HG02678 (cell line): ENCODE results near the gene NELFB.
A peak's percentile ranks its signal among the peaks of the same experiment; 100 is the strongest.

Experiments
- ATAC-seq: cut with Tn5 transposase; IDR thresholded peaks from one replicate; pipeline ENCODE4 v1.9.1; 2021; ENCODE audit warnings: mild to moderate bottlenecking, moderate library complexity; ENCODE audit not compliant: unreplicated experiment

NELFB gene

GRCh38 chr9:137254624-137255447, at the start of gene NELFB:
Gene NELFB (plus strand): TSS chr9:137255327.
- peak; percentile 84 for ATAC-seq

- ATAC-seq, result no peak
Measured at GRCh38 chr9:137206602-137207001, 48.5 kb upstream of the NELFB start.

GRCh38 chr9:137211532-137211931, 43.6 kb upstream of the NELFB start:
- ATAC-seq, result no peak

- no peak for ATAC-seq
Measured at GRCh38 chr9:137212520-137212919, 42.6 kb upstream of the NELFB start.

GRCh38 chr9:137213160-137214060, 41.7 kb upstream of the NELFB start:
- no peak for ATAC-seq

GRCh38 chr9:137214620-137215019, 40.5 kb upstream of the NELFB start:
- ATAC-seq, result no peak

- ATAC-seq, result no peak
Measured at GRCh38 chr9:137215196-137215986, 39.7 kb upstream of the NELFB start.

- ATAC-seq, result no peak
Measured at GRCh38 chr9:137216188-137216965, 38.8 kb upstream of the NELFB start.

- no peak for ATAC-seq
Measured at GRCh38 chr9:137217276-137218211, 37.6 kb upstream of the NELFB start.

- ATAC-seq, result no peak
Measured at GRCh38 chr9:137218212-137218753, 36.8 kb upstream of the NELFB start.

- ATAC-seq, result no peak
Measured at GRCh38 chr9:137218754-137219271, 36.3 kb upstream of the NELFB start.

- no peak for ATAC-seq
Measured at GRCh38 chr9:137219757-137220316, 35.3 kb upstream of the NELFB start.

- no peak for ATAC-seq
Measured at GRCh38 chr9:137220317-137221094, 34.6 kb upstream of the NELFB start.

- no peak for ATAC-seq
Measured at GRCh38 chr9:137221095-137221505, 34.0 kb upstream of the NELFB start.

- ATAC-seq, result no peak
Measured at GRCh38 chr9:137221506-137222111, 33.5 kb upstream of the NELFB start.

- peak; percentile 3 for ATAC-seq
Measured at GRCh38 chr9:137222190-137223077, 32.7 kb upstream of the NELFB start, which contains the start of gene RNF208. Gene RNF208 (minus strand): TSS chr9:137222240. CDS start chr9:137221212, 1,028 bp downstream.
